ENCODE data around the gene DRC1.
"Not testable (repeated sequence)": the region's sequence is repeated elsewhere in the genome, so short reads cannot be mapped to it uniquely, and the experiment has no call there.

Gene DRC1

DNA sequence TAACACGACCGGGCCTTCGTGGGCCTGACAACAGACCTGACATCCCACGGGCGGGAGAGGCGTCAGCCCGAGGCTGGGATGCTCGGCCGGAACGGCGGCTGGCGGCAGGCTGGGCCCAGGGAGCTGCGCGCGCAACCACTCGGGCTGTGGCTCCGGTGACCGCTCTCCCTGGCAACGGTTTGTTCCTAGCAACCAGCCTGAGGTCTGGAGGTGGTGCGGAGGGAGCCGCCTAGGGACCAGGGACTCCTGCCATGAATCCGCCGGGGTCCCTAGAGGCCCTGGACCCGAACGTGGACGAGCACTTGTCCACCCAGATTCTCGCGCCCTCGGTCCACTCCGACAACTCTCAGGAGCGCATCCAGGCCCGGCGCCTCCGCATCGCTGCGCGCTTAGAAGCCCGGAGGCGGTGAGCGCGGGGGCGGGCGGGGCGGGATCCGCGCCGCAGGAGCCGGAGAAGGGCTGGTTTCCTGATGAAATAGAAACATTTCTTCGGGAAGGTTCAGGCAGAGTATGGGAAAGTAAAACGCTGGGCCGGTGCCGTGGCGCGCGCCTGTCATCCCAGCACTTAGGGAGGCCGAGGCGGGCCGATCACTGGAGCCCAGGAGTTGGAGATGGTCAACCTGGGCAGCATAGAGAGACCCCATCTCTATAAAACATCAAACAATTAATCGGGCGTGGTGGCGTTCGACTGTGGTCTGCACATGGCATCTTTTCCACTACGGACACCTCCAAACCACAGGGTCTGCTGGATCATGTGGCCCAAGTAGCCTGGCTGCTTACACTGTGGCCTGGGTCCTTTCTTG is at the start of gene DRC1:
Gene DRC1 (plus strand): TSS at position 182 of the 803 bp plus-strand sequence. CDS start 70 bp downstream, at position 252.
- DNase-seq: peak in 53 of 58 donors; percentile 2 to 84 (median 53)

DNA sequence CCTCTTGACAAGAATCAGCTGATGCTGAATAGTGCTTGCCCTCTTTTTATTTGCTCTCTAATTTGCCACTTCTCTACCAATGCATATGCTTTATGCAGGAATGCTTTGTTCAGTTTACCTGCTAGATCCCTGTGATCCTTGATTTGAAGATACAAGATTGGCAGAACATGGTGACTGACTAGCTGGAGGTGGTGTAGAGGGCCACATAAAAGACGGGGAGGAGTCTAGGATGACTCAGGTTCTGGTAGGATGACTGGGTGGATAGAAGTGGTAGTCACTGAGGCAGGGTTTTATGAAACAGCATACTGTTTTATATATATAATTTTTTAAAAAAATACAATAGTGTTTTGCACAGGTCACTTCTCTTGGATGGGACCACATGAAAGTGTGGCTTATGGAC is 48.8 kb upstream of the DRC1 start:
- no peak for DNase-seq

GRCh38 chr2:26354469-26354868 is 47.3 kb upstream of the DRC1 start:
- DNase-seq: not testable (repeated sequence)

DNA sequence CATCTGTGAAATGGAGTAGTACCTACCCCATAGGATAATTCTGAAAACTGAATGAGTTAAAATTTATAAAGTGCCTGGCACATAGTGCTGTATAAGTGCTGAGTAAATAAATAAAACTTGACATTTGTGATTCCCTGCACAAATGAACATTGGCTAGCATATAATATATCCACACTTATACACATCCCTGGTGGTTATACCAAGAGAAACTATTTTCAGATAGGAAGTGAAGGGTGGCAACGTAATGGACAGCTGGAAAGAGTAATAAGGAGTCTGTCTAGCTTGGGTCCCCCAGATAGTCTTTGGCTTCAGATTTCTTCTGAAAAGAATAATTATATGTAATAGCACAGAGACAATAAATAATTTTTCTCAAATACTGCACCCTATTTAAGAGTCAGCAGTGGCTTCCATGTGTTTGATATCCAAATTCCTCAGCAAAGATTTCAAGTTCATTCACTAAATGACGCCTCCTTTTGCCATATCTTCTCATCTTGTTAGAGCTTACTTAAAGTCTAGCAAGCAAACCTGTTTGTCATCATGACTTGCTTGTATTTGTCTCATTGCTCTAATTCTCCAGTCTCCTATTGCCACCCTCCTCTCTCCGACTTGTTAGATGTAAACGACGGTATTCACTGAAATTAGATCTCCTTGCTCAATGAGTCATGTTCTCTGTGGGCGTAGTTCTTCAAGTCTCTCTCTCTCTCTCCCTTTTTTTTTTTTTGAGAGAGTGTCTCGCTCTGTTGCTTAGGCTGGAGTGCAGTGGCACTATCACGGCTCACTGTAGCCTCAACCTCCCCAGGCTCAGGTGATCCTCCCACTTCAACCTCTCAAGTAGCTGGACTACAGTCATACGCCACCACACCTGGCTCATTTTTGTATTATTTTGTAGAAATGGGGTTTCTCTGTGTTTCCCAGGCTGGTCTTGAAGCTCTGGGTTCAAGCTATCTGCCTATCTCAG is 46.4 kb upstream of the DRC1 start:
- peak in 3 of 58 donors; percentile 3 to 38 (median 28) for DNase-seq

DNA sequence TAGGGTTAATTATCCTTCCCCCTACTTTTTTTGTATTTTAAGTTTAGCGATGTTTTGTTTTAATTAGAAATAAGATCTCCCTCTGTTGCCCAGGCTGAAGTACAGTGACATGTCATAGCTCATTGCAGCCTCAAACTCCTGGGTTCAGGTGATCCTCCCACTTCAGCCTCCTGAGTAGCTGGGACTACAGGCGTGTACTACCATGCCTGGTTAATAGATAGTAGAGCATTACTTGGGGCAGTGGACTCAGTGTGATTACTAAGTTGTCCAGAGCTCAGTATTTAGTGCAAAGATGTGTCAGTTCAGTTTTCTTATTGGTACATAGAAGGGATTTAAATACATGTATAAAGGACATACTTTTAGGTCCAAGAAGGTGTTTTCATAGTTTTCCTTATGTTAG is 45.6 kb upstream of the DRC1 start:
- no peak for DNase-seq

- no peak for DNase-seq
Observed at GRCh38 chr2:26356771-26357170, 44.9 kb upstream of the DRC1 start.

- no peak for DNase-seq
Observed at GRCh38 chr2:26359886-26360473, 41.7 kb upstream of the DRC1 start.

- DNase-seq: no peak
Observed at GRCh38 chr2:26363323-26363722, 38.4 kb upstream of the DRC1 start.

- DNase-seq: no peak
Observed at GRCh38 chr2:26363958-26364357, 37.8 kb upstream of the DRC1 start.

DNA sequence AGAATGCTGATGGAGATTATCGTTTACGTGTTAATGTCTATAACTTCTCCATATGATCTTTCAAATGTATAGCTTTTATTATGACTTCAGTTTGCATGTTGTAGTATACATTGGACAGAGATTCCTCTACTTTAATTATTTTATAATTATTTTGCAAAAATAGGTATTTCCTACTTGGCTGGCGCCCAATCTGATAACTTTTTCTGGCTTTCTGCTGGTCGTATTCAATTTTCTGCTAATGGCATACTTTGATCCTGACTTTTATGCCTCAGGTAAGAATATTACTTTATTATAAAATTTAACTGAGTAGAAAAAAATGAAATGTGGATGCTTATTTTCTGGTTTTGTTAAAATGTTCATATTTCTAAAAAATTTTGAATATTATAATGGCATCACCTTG is 37.1 kb upstream of the DRC1 start:
- no peak for DNase-seq

- no peak for DNase-seq
Observed at GRCh38 chr2:26366957-26367356, 34.8 kb upstream of the DRC1 start.

DNA sequence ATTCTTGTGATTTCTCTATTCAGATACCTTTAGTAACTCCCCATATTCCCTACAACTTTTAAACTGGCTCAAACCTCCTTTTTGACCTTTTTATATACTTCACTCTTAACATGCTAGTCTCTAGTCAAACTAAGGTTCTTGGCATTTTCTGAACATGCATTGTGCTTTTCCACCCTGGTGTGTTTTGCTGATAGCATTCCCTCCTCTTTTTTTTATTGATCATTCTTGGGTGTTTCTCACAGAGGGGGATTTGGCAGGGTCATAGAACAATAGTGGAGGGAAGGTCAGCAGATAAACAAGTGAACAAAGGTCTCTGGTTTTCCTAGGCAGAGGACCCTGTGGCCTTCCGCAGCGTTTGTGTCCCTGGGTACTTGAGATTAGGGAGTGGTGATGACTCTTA is 32.1 kb upstream of the DRC1 start:
- not testable (repeated sequence) for DNase-seq

GRCh38 chr2:26370909-26371308 is 30.8 kb upstream of the DRC1 start:
- DNase-seq: not testable (repeated sequence)

- no peak for DNase-seq
Observed at GRCh38 chr2:26376799-26377198, 24.9 kb upstream of the DRC1 start.

DNA sequence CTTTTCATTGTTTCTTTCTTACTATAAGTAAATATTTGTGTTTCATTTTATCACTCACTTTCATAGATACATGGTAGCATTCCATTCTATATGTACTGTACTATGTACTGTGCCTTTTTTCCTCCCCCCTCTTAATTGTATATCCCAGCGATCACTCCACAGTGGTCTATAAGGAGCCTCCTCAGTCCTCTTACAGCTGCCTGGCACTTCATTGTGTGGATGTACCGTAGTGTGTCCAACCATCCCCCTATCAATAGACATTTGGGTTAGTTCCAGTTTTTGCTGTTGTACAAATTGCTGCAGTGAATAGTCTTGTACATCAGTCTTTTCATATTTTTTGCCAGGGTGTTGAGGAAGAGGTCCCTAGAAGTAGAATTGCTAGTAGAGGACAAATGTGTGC is 21.4 kb upstream of the DRC1 start:
- DNase-seq: no peak

DNA sequence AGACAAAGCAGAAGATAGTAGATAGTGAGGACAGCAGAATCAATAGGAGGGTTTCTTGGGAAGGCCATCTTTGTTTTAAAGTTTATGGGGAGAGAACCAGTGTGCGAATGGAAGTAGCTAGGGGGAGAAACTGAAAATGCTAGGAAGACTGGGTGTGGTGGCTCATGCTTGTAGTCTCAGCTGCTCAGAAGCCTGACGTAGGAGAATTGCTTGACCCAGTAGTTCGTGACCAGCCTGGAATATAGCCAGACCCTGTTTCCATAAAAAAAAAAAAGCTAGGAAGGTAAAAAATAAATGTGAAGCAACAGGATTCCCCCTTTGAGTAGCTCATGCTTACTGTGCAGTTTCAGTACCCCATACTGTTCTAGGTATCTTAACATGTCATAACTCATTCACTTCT is 19.2 kb upstream of the DRC1 start:
- no peak for DNase-seq

DNA sequence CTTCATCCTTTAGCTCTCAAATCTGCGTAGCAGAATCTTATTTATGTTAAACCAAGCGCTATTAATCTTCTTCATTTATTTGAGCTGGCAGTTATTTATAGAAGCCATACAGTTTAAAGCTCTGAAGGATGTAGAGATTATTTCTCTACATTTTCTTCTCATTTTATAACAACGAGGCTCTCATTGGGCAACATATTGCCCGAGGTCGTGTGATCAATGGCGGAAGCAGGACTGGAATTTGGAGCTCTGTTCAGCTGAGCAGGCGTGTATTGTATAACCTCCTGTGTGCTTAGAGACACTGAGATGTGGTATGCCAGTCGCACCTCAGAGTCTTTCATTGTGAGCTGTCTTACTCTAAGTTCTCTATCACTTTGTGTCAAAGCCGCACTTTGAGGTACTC is 17.5 kb upstream of the DRC1 start:
- DNase-seq: no peak

GRCh38 chr2:26384597-26384996 is 17.1 kb upstream of the DRC1 start:
- DNase-seq: no peak

DNA sequence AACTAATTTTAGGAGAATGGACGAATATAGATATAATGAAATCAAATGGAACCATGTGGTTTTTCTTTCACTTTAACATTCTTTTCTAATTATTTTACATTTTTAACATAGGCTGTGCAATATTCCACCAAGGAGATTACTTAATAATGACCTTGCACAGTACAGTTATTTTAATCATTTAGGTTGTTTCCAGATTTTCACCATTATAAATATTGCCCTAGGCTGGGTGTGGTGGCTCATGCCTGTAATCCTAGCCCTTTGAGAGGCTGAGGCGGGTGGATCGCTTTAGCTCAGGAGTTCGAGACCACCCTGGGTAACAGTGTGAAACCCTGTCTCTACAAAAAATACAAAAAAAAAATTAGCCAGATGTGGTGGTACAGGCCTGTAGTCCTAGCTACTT is 14.5 kb upstream of the DRC1 start:
- no peak for DNase-seq

GRCh38 chr2:26394694-26395093 is 7.0 kb upstream of the DRC1 start:
- DNase-seq: no peak

GRCh38 chr2:26395394-26395793 is 6.3 kb upstream of the DRC1 start:
- DNase-seq: no peak

DNA sequence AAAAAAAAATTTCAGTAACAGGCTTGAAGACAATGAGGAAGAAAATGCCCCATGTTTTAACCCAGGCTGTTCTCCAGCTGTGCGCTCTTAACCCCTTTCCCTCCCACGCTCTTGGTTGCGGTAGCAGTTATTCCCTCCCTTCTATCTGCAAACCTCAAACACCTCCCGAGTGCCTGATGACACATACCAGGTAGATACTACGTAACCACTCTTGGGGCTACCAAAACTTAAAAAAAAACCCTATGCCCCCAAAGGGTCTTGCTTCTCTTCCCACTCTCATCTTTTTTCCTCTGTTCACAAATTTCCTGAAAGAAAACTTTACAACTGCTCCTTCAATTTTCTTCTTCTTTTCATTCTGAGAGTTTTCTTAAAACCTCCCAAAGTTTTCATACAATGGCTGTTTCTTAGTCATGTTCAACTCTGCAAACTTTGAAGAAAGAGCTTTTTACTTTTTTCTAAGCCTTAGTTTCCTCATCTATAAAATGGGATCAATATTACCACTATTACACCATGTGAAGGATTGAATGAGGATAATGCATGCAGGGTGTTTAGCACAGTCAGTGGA is 4.9 kb upstream of the DRC1 start:
- DNase-seq: no peak

Measured in anterior cingulate cortex (tissue), 58 donors.